HCT116 (cell line): ENCODE data around the gene CLPSL1. TPM values are rescaled to one million over a fixed set of nuclear protein-coding genes. Genes with fewer than 3 reads are reported as not detected.

Experiments
- ATAC-seq: fragments of 200-7000 bp; cut with Tn5 transposase; 2 replicates; pipeline ENCODE4 v1.9.1; 2020; ENCODE audit warnings: mild to moderate bottlenecking, moderate library complexity
- BruUV-seq: library from RNA; stranded (reverse); fragments of 400-500 nt; replicated peaks from 2 replicates; lab custom pipeline; 2021; lab: Mats Ljungman, UMichigan
- CTCF ChIA-PET: fragments of 300-600 bp; sonication (Branson Sonifier 250); formaldehyde crosslinking; loops from one replicate; lab custom pipeline; 2021; ENCODE audit warnings: antibody characterized with exemption; lab: Charles Lee
- POLR2A ChIA-PET: fragments of 300-600, 350-600 bp; sonication (Branson Sonifier 250); formaldehyde crosslinking; loops from one replicate; lab custom pipeline; 2021; ENCODE audit warnings: antibody characterized with exemption; lab: Charles Lee
- RAD21 ChIA-PET, 2 experiments: fragments of 300-600 bp; sonication (Branson Sonifier 250); formaldehyde crosslinking; loops; one replicate each; lab custom pipeline; 2023; ENCODE audit warnings: low total read pairs in 2 of 2; ENCODE audit not compliant: uncharacterized antibody in 2 of 2, unreplicated experiment in 2 of 2, low non-redundant PET in 1 of 2; lab: Charles Lee
- DNase-seq: peaks from one replicate; pipeline ENCODE4 v3.0.0-alpha.2; 2010; ENCODE audit warnings: low read depth, low spot score
- H2AFZ ChIP-seq: fragments of 200-600 bp; shearing (Covaris generic), sonication (generic); 2 replicates; pipeline ENCODE4 v1.6.1; 2017; ENCODE audit warnings: low read depth, mixed run types, mixed read lengths, antibody characterized with exemption, low read length; ENCODE audit not compliant: poor library complexity, severe bottlenecking
- H3K27ac ChIP-seq: 2 replicates; pipeline ENCODE4 v1.5.1; 2012; ENCODE audit warnings: low read depth, low read length
- H3K27me3 ChIP-seq: fragments of 200-600 bp; sonication (generic); 2 replicates; pipeline ENCODE4 v1.6.1; 2016; ENCODE audit warnings: mixed run types, low read length, mixed read lengths; ENCODE audit not compliant: insufficient read depth
- H3K36me3 ChIP-seq, 2 experiments: fragments of 200-500 bp in 1 of 2; fragments of 200-600 bp in 1 of 2; sonication (Bioruptor generic) in 1 of 2; sonication (generic) in 1 of 2; 2 replicates each; pipeline versions ENCODE4 v1.5.1 to v1.6.1; 2014 to 2016; ENCODE audit warnings: low read length in 2 of 2, inconsistent platforms in 1 of 2, mixed read lengths in 1 of 2, mixed run types in 1 of 2; ENCODE audit not compliant: insufficient read depth in 2 of 2, control insufficient read depth in 1 of 2
- H3K4me1 ChIP-seq, 2 experiments: fragments of 200-600 bp in 1 of 2; sonication (generic) in 1 of 2; 2 replicates each; pipeline versions ENCODE4 v1.5.1 to v1.6.1; 2012 to 2017; ENCODE audit warnings: low read length in 2 of 2, inconsistent platforms in 1 of 2, mild to moderate bottlenecking in 1 of 2, mixed read lengths in 1 of 2, mixed run types in 1 of 2, moderate library complexity in 1 of 2; ENCODE audit not compliant: insufficient read depth in 2 of 2, control insufficient read depth in 1 of 2
- H3K4me2 ChIP-seq: fragments of 200-600 bp; sonication (generic); 2 replicates; pipeline ENCODE4 v1.6.1; 2017; ENCODE audit warnings: mixed run types, low read length, mixed read lengths
- H3K4me3 ChIP-seq, 2 experiments: fragments of 200-600 bp in 1 of 2; sonication (generic) in 1 of 2; replicated peaks in 1 of 2; 2 replicates each; pipeline ENCODE4 v1.5.1; 2011 to 2016; ENCODE audit warnings: low read length in 2 of 2, control low read depth in 1 of 2, low read depth in 1 of 2, mild to moderate bottlenecking in 1 of 2, mixed read lengths in 1 of 2, mixed run types in 1 of 2
- H3K79me2 ChIP-seq: fragments of 200-600 bp; sonication (generic); 2 replicates; pipeline ENCODE4 v1.6.1; 2017; ENCODE audit warnings: mild to moderate bottlenecking, mixed run types, low read length, moderate library complexity, mixed read lengths; ENCODE audit not compliant: insufficient read depth
- H3K9ac ChIP-seq: fragments of 200-600 bp; sonication (generic); 2 replicates; pipeline ENCODE4 v1.6.1; 2016; ENCODE audit warnings: low read length, mixed read lengths
- H3K9me2 ChIP-seq: fragments of 200-600 bp; sonication (generic), shearing (Covaris generic); 2 replicates; pipeline ENCODE4 v1.6.1; 2017; ENCODE audit warnings: mixed run types, mild to moderate bottlenecking, moderate library complexity; ENCODE audit not compliant: insufficient read depth
- H3K9me3 ChIP-seq, 2 experiments: fragments of 200-500 bp in 1 of 2; fragments of 200-600 bp in 1 of 2; sonication (Bioruptor generic) in 1 of 2; sonication (generic) in 1 of 2; 2 replicates each; pipeline ENCODE4 v1.6.1; 2014 to 2017; ENCODE audit warnings: low read length in 2 of 2, mixed read lengths in 2 of 2, inconsistent platforms in 1 of 2, low read depth in 1 of 2, mild to moderate bottlenecking in 1 of 2, mixed run types in 1 of 2, moderate library complexity in 1 of 2; ENCODE audit not compliant: control insufficient read depth in 1 of 2, insufficient read depth in 1 of 2
- H4K20me1 ChIP-seq: fragments of 200-600 bp; sonication (generic), shearing (Covaris generic); 2 replicates; pipeline ENCODE4 v1.6.1; 2017; ENCODE audit warnings: mixed run types, mild to moderate bottlenecking, moderate library complexity; ENCODE audit not compliant: insufficient read depth
- ATF3 ChIP-seq: IDR thresholded peaks from 2 replicates; pipeline ENCODE4 v1.6.1; 2012
- CBX3 ChIP-seq: IDR thresholded peaks from 2 replicates; pipeline ENCODE4 v1.6.1; 2012; ENCODE audit warnings: low read depth
- CEBPB ChIP-seq: IDR thresholded peaks from 2 replicates; pipeline ENCODE4 v1.6.1; 2012; ENCODE audit warnings: low read depth
- CTCF ChIP-seq, 3 experiments: fragments of 200-600 bp in 1 of 3; sonication (generic) in 1 of 3; IDR thresholded peaks in 2 of 3; conservative IDR thresholded peaks in 1 of 3; 2 replicates each; pipeline ENCODE4 v1.5.1; 2012 to 2017; ENCODE audit warnings: low read depth in 2 of 3, low read length in 2 of 3, antibody characterized with exemption in 1 of 3, borderline replicate concordance in 1 of 3, control low read depth in 1 of 3, mild to moderate bottlenecking in 1 of 3, mixed read lengths in 1 of 3, mixed run types in 1 of 3, moderate library complexity in 1 of 3; ENCODE audit not compliant: insufficient read depth in 1 of 3
- ELF1 ChIP-seq: IDR thresholded peaks from 2 replicates; pipeline ENCODE4 v1.6.1; 2012; ENCODE audit warnings: low read depth, borderline replicate concordance
- YY1 ChIP-seq: IDR thresholded peaks from 2 replicates; pipeline ENCODE4 v1.6.1; 2011; ENCODE audit warnings: low read length, low read depth, moderate library complexity, mild to moderate bottlenecking; ENCODE audit not compliant: insufficient replicate concordance; ENCODE audit errors: extremely low read depth
- intact Hi-C: fragments of 100-400 bp; cut with micrococcal nuclease; formaldehyde crosslinking; loops from 2 replicates; pipeline ENCODE4 v1.10.0; 2022
- total RNA-seq: library from RNA; stranded (reverse); gene quantifications from one replicate; pipeline ENCODE4 v1.2.1, GENCODE V29; 2021; ENCODE audit not compliant: unreplicated experiment

Gene CLPSL1
- total RNA-seq, 1 experiment from 2014 or later = not detected

- no peak for DNase-seq
- Histone ChIP-seq H3K4me2 (no peak overlapping the region), H2AFZ (no peak overlapping the region), H3K79me2 (no peaks in the 10 kb centered on the region), H3K9me2 (no peaks in the 10 kb centered on the region), H3K4me3 (no peak overlapping the region), H3K4me1 (peaks cover 24 to 33% of the 10 kb centered on the region in 2 experiments), H3K36me3 (no peaks in the 10 kb centered on the region), H4K20me1 (no peaks in the 10 kb centered on the region), H3K27me3 (no peaks in the 10 kb centered on the region), H3K9ac (no peak overlapping the region)
- no TSS peak for BruUV-seq
- RAD21 ChIA-PET = interaction anchor here (0.8 to 2.5 kb wide), 6 partner anchors 50 to 215 kb away, joined by 3 to 20 read pairs (median 6); no protein-coding TSS in a partner anchor
- CTCF ChIA-PET = interaction anchor here (0.6 to 3.0 kb wide), 33 partner anchors 8 to 443 kb away, joined by 3 to 73 read pairs (median 4); no protein-coding TSS in a partner anchor
- peak; percentile 62 for ATAC-seq
- TF ChIP-seq YY1 (no peak), CTCF (IDR thresholded peaks at IDR 0.05 in 2 of 3, conservative IDR thresholded peaks at IDR 0.05 in 1 of 3; ENCODE audit: borderline replicate concordance in 1 of 3, insufficient read depth in 1 of 3, low read depth in 2 of 3, low read length in 2 of 3) (peak in 2 of 3 experiments; percentile 92 to 97; a peak in 4 of 6 replicates)
- TF ChIP-seq, all 23 proteins: peak for 1
- intact Hi-C loops = loop anchor here (1.0 to 2.0 kb wide), 2 partner anchors 152 to 440 kb away; partner anchors contain the start of gene DEF6
- Histone ChIP-seq H3K27ac (no peak overlapping the region), H3K9me3 (no peaks in the 10 kb centered on the region)
- POLR2A ChIA-PET = interaction anchor here (0.5 to 1.3 kb wide), 5 partner anchors 21 to 1041 kb away, joined by 3 to 6 read pairs (median 3); no protein-coding TSS in a partner anchor
Measured at GRCh38 chr6:35736253-35736894, 44.4 kb upstream of the CLPSL1 start.

- Histone ChIP-seq H2AFZ (peak within 1 kb of the TSS; percentile 83), H3K4me3 (no peak within 1 kb of the TSS), H3K9ac (no peak within 1 kb of the TSS), H3K27me3 (no peaks in the 10 kb centered on the region), H3K9me2 (no peaks in the 10 kb centered on the region), H3K36me3 (no peaks in the 10 kb centered on the region), H3K79me2 (no peaks in the 10 kb centered on the region), H3K27ac (no peak within 1 kb of the TSS; the same call in 1 of the 2 replicates), H3K9me3 (no peaks in the 10 kb centered on the region), H3K4me1 (peaks cover 24 to 28% of the 10 kb centered on the region in 2 experiments), H3K4me2 (no peak within 1 kb of the TSS), H4K20me1 (no peaks in the 10 kb centered on the region)
- intact Hi-C loops = loop anchor here (1.0 to 2.0 kb wide), 3 partner anchors 153 to 440 kb away; partner anchors contain the start of gene DEF6
- ChIA-PET RAD21 (interaction anchor here (1.0 to 2.5 kb wide), 5 partner anchors 153 to 215 kb away, joined by 3 to 20 read pairs (median 4); no protein-coding TSS in a partner anchor), CTCF (interaction anchor here (0.7 to 3.0 kb wide), 30 partner anchors 9 to 478 kb away, joined by 3 to 73 read pairs (median 4); partner anchors contain the start of gene DEF6), POLR2A (interaction anchor here (0.5 to 1.3 kb wide), 4 partner anchors 139 to 1040 kb away, joined by 3 to 6 read pairs (median 3); no protein-coding TSS in a partner anchor)
- DNase-seq (no peak), ATAC-seq (no peak; the same call in 1 of the 2 replicates)
- no TSS peak for BruUV-seq
- TF ChIP-seq ELF1 (no peak), CBX3 (no peak), CEBPB (no peak), ATF3 (no peak), CTCF (IDR thresholded peaks at IDR 0.05 in 2 of 3, conservative IDR thresholded peaks at IDR 0.05 in 1 of 3; ENCODE audit: borderline replicate concordance in 1 of 3, insufficient read depth in 1 of 3, low read depth in 2 of 3, low read length in 2 of 3) (no peak)
Measured at GRCh38 chr6:35736982-35737412, 43.8 kb upstream of the CLPSL1 start, which contains the start of gene ARMC12. Gene ARMC12 (plus strand): TSS chr6:35737032. CDS start chr6:35737109, 77 bp downstream.
